Natural killer cell (primary cell): Measurements from ENCODE around the gene UBN1. TPM values are rescaled to one million over a fixed set of nuclear protein-coding genes. Genes with fewer than 3 reads are reported as not detected.
A peak's percentile ranks its signal among the peaks of the same experiment; 100 is the strongest.

Experiments
- ATAC-seq, 3 donors: fragments of 150-1000 bp in 2 of 3; fragments of 200-7000 bp in 1 of 3; cut with Tn5 transposase; 1 replicate in 1 of 3; 2 replicates in 2 of 3; pipeline ENCODE4 v1.10.0; 2021; ENCODE audit warnings: mild to moderate bottlenecking in 2 of 3, moderate library complexity in 2 of 3
- DNase-seq, 2 donors: peaks; one replicate each; pipeline versions ENCODE4 v3.0.0 to v3.0.0-alpha.2; 2013 to 2021; ENCODE audit warnings: mixed read lengths in 1 of 2
- H3K27ac ChIP-seq: one replicate; pipeline ENCODE4 v1.5.1; 2013; ENCODE audit warnings: mild to moderate bottlenecking, low read length
- H3K27me3 ChIP-seq: one replicate; pipeline ENCODE4 v1.6.1; 2013; ENCODE audit warnings: low read length; ENCODE audit not compliant: control insufficient read depth, insufficient read depth
- H3K36me3 ChIP-seq: one replicate; pipeline ENCODE4 v1.6.1; 2013; ENCODE audit warnings: low read length; ENCODE audit not compliant: control insufficient read depth, insufficient read depth
- H3K4me1 ChIP-seq: one replicate; pipeline ENCODE4 v1.6.1; 2013; ENCODE audit warnings: low read length; ENCODE audit not compliant: control insufficient read depth, insufficient read depth
- H3K4me3 ChIP-seq: one replicate; pipeline ENCODE4 v1.5.1; 2013; ENCODE audit warnings: low read length
- H3K9me3 ChIP-seq: one replicate; pipeline ENCODE4 v1.6.1; 2013; ENCODE audit warnings: low read length; ENCODE audit not compliant: control insufficient read depth, insufficient read depth
- H3K27ac Mint-ChIP-seq, 2 donors: one replicate each; pipeline ENCODE4 v1.8.0; 2022; ENCODE audit warnings: mild to moderate bottlenecking in 2 of 2, mixed read lengths in 2 of 2, moderate library complexity in 1 of 2
- H3K27me3 Mint-ChIP-seq, 2 donors: one replicate each; pipeline ENCODE4 v1.8.0; 2022; ENCODE audit warnings: low read depth in 2 of 2, mixed read lengths in 2 of 2
- H3K36me3 Mint-ChIP-seq: one replicate; pipeline ENCODE4 v1.8.0; 2022; ENCODE audit warnings: mixed read lengths
- H3K4me1 Mint-ChIP-seq, 2 donors: one replicate each; pipeline ENCODE4 v1.8.0; 2022; ENCODE audit warnings: mixed read lengths in 2 of 2
- H3K4me3 Mint-ChIP-seq: one replicate; pipeline ENCODE4 v1.8.0; 2022; ENCODE audit warnings: mild to moderate bottlenecking, moderate library complexity, mixed read lengths
- H3K9me3 Mint-ChIP-seq, 2 donors: one replicate each; pipeline ENCODE4 v1.8.0; 2022; ENCODE audit warnings: mixed read lengths in 2 of 2
- WGBS: methylation state at CpG from one replicate; pipeline ENCODE4 v1.1.7; 2013; ENCODE audit warnings: missing lambda C conversion rate; ENCODE audit not compliant: insufficient coverage; 5-methylcytosine and 5-hydroxymethylcytosine counted together
- intact Hi-C: fragments of 100-400 bp; cut with micrococcal nuclease; formaldehyde crosslinking; loops from one replicate; pipeline ENCODE4 v1.14.2; 2022
- total RNA-seq, 4 donors: library from RNA; stranded (reverse); fragments of 120-200 nt in 1 of 4; gene quantifications; one replicate each; pipeline versions ENCODE4 v1.2.3 to v1.2.4, GENCODE V29; 2013 to 2022
- TF ChIP-seq, protein P1 (sequence below): fragments of 200-600 bp; IDR thresholded peaks from one replicate; pipeline ENCODE4 v1.8.0; 2022; ENCODE audit warnings: antibody characterized with exemption

Gene UBN1
- total RNA-seq, 3 donors from 2014 or later (not counting 1 experiment from before 2014, with no cell fraction given) = 70.5 to 81.6 (median 79.9) TPM

DNA sequence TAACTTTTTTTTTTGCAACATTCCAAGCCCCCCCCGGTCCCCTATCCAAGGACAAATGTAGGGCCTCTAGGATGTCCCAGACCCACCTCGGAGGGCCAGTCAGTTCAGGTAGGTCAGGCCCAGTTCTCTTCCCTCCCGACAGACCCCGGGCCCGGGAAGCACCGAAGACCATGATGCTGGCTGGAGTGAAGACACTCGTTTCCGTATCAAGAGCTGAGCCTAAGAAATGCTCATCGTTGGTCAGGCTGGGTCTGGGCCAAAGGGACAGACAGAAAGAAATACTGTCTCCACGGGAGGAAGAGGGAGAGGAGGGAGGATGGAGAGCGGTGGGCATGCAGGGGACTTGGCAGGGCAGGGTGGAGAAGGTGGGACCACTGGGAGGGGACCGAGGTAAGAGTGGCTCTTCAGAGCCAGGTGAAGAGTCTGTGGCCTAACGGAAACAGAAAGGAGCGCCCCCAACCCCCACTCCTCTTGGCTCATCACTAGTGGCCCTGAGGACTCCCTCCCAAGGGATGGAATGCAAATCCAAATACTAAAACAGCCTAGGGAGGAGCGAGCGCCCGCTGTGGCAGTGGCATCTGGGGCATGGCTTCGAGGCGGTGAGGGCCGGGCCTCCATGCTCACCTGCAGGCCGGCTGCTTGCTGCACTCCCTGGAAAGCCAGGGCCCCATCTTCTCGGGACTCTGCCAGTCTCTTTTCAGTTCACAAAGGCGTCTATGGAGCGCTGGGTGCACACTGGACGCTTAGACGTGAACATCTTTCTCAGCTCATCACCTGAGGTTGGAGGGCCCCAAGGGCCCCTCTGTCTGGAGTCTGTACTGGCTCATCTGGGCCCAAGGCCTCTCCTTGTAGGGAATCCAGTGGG lies 43.2 kb upstream of the UBN1 start:
- peak overlapping the region; percentile 62 for H3K4me3 Mint-ChIP-seq
- no peaks in the 10 kb centered on the region for H3K27me3 Mint-ChIP-seq
- peaks cover 6% of the 10 kb centered on the region for H3K36me3 Mint-ChIP-seq
- TF ChIP-seq, protein P1, sequence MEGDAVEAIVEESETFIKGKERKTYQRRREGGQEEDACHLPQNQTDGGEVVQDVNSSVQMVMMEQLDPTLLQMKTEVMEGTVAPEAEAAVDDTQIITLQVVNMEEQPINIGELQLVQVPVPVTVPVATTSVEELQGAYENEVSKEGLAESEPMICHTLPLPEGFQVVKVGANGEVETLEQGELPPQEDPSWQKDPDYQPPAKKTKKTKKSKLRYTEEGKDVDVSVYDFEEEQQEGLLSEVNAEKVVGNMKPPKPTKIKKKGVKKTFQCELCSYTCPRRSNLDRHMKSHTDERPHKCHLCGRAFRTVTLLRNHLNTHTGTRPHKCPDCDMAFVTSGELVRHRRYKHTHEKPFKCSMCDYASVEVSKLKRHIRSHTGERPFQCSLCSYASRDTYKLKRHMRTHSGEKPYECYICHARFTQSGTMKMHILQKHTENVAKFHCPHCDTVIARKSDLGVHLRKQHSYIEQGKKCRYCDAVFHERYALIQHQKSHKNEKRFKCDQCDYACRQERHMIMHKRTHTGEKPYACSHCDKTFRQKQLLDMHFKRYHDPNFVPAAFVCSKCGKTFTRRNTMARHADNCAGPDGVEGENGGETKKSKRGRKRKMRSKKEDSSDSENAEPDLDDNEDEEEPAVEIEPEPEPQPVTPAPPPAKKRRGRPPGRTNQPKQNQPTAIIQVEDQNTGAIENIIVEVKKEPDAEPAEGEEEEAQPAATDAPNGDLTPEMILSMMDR = no peak
- H3K27me3 ChIP-seq = no peaks in the 10 kb centered on the region
- H3K4me3 ChIP-seq = no peak overlapping the region
- intact Hi-C loops = loop anchor here (2.0 kb wide), 2 partner anchors 45 to 69 kb away; partner anchors contain the start of genes ANKS3 and DNAAF8
- peaks cover 18% of the 10 kb centered on the region for H3K36me3 ChIP-seq
- ATAC-seq (no peak), DNase-seq (no peak)
- H3K27ac ChIP-seq = no peak overlapping the region
- peaks cover 0 to 10% of the 10 kb centered on the region in 2 donors for H3K4me1 Mint-ChIP-seq
- H3K9me3 ChIP-seq = no peaks in the 10 kb centered on the region
- no peaks in the 10 kb centered on the region for H3K9me3 Mint-ChIP-seq
- WGBS = 93% methylated on average over 25 of the region's 26 CpGs
- H3K27ac Mint-ChIP-seq = no peak overlapping the region
- H3K4me1 ChIP-seq = peaks cover 27% of the 10 kb centered on the region

DNA sequence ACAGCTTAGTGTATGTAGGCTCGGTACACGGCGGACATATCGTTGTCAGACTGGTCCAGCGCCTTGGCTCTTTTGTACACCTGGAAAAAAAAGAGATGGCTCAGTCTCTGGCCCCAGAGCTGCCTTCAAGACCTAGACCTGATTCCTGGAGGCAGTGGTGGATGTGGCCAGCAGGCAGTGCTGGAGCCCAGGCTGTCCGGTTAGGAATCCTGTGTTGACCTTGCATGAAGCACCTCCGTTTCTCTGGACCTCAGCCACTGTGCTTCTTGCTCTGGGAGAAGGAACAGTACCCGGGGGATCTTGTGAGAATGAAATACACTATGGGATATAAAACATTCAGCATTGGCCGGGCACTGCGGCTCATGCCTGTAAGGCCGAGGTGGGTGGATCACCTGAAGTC lies 42.0 kb upstream of the UBN1 start:
- peaks cover 6% of the 10 kb centered on the region for H3K36me3 Mint-ChIP-seq
- Histone ChIP-seq H3K9me3 (no peaks in the 10 kb centered on the region), H3K27me3 (no peaks in the 10 kb centered on the region), H3K27ac (no peak overlapping the region), H3K4me3 (no peak overlapping the region), H3K36me3 (peaks cover 18% of the 10 kb centered on the region), H3K4me1 (peaks cover 24% of the 10 kb centered on the region)
- no peak overlapping the region for H3K27ac Mint-ChIP-seq
- peaks cover 0 to 10% of the 10 kb centered on the region in 2 donors for H3K4me1 Mint-ChIP-seq
- H3K9me3 Mint-ChIP-seq = no peaks in the 10 kb centered on the region
- TF ChIP-seq, protein P1 = no peak
- no peak for ATAC-seq
- no peaks in the 10 kb centered on the region for H3K27me3 Mint-ChIP-seq
- H3K4me3 Mint-ChIP-seq = no peak overlapping the region
- intact Hi-C loops = no loop called here
- 98% methylated on average over 11 of the region's 11 CpGs for WGBS
- no peak for DNase-seq

DNA sequence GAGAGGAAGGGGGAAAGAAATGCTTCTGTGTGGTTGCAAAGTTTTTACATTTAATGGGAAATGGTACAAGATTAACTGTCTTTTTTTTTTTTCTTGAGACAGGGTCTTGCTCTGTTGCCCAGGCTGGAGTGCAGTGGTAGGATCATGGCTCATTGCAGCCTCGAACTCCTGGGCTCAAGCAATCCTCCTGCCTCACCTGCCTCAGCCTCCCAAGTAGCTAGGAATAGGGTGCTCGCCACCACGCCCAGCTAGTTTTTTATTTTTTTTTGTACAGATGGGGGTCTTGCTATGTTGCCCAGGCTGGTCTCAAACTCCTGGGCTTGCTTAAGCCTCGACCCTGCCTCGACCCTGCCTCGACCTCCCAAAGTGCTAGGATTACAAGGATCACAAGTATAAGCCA lies 41.0 kb upstream of the UBN1 start:
- Histone ChIP-seq H3K9me3 (no peaks in the 10 kb centered on the region), H3K36me3 (peaks cover 21% of the 10 kb centered on the region), H3K4me1 (peaks cover 14% of the 10 kb centered on the region), H3K4me3 (no peak overlapping the region), H3K27ac (no peak overlapping the region), H3K27me3 (no peaks in the 10 kb centered on the region)
- ATAC-seq = no peak
- 93% methylated on average over 6 of the region's 6 CpGs for WGBS
- Mint-ChIP-seq H3K27ac (no peak overlapping the region), H3K36me3 (peaks cover 6% of the 10 kb centered on the region), H3K4me3 (no peak overlapping the region), H3K27me3 (no peaks in the 10 kb centered on the region), H3K4me1 (peaks cover 0 to 6% of the 10 kb centered on the region in 2 donors), H3K9me3 (no peaks in the 10 kb centered on the region)
- intact Hi-C loops = no loop called here
- no peak for DNase-seq
- TF ChIP-seq, protein P1 = no peak
